Measurements from ENCODE around the gene MPZL1.

MPZL1 gene

DNA sequence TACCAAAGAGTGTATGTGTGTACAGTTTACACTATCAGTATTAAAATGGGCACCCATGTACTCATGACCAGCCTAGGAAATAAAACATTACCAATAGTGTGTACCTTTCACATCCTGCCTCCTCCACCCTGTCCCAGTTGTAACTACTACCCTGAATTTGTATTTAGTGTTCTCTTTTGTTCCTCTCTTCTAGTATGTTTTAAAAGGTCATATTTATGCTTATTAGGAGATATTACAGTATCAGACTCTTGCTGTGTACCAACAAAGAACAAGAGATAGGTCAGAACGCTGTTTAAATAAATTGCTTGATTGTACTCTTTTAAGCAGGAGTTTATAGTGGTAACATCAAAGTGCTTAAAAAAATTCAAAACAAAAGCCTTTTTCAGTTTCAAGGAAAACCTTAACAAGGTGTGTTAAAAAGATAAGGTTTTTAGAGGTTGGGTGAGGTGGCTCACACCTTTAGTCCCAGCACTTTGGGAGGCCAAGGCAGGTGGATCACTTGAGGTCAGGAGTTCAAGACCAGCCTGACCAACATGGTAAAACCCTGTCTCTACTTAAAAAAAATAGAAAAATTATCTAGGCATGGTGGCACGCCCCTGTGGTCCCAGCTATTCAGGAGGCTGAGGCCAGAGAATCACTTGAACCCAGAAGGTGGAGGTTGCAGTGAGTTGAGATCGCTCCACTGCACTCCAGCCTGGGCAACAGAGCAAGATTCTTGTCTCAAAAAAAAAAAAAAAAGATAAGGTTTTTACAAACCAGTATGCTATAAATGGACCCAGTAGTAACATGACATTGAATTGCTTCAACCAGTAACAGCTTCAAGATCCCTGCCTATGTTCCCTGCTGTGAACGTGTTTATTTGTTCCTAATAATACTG, 35.9 kb downstream of the MPZL1 start:
- TF ChIP-seq, protein P1, sequence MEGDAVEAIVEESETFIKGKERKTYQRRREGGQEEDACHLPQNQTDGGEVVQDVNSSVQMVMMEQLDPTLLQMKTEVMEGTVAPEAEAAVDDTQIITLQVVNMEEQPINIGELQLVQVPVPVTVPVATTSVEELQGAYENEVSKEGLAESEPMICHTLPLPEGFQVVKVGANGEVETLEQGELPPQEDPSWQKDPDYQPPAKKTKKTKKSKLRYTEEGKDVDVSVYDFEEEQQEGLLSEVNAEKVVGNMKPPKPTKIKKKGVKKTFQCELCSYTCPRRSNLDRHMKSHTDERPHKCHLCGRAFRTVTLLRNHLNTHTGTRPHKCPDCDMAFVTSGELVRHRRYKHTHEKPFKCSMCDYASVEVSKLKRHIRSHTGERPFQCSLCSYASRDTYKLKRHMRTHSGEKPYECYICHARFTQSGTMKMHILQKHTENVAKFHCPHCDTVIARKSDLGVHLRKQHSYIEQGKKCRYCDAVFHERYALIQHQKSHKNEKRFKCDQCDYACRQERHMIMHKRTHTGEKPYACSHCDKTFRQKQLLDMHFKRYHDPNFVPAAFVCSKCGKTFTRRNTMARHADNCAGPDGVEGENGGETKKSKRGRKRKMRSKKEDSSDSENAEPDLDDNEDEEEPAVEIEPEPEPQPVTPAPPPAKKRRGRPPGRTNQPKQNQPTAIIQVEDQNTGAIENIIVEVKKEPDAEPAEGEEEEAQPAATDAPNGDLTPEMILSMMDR (IDR thresholded peaks at IDR 0.05) = no peak

DNA sequence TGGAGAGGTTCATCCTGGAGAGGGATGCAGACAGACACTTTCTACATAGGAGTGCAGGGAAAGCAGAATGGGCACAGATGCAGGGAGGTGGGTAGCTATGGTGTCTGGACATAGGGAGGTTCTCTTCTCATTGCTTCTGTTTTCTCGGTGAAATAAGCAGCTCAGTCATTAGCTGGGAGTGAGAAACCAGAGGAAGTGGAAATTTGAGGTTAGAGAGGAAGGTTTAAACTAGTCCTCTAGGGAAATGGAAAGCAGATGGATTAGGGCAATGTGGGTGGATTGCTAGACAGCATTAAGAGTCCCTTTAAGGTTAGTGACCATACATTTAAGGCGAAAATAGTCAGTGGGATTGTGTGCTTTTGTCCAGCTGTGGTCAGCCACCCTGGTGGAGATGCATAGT, 39.6 kb downstream of the MPZL1 start:
- TF ChIP-seq, protein P1 (IDR thresholded peaks at IDR 0.05) = no peak

DNA sequence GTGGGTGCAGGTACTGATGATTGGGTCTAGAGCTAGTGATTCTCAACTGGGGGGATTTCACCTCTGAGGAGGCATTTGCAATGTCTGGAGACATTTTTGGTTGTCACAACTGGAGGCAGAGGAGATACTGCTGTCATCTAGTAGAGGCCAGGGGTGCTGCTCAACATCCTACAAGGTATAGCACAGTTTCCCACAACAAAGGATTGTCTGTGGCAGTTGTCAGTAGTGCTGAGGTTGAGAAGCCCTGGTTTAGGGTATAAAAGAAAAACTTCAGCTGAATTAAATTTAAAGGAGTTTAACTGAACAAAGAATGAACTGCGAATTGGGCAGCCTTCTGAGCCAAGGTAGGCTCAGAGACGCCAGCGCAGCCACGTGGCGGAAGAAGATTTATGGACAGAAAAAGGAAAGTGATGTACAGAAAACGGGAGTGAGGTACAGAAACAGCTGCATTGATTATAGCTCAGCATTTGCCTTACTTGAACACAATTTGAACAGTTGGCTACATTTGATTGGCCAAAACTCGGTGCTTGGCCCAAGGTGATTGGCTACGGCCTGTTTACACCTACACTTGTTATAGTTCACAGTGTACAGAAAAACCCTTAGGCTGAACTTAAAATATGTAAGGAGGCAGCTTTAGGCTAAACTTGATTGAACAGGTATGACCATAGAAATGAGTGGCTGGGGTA, 40.4 kb downstream of the MPZL1 start:
- TF ChIP-seq, protein P1 (IDR thresholded peaks at IDR 0.05) = no peak

DNA sequence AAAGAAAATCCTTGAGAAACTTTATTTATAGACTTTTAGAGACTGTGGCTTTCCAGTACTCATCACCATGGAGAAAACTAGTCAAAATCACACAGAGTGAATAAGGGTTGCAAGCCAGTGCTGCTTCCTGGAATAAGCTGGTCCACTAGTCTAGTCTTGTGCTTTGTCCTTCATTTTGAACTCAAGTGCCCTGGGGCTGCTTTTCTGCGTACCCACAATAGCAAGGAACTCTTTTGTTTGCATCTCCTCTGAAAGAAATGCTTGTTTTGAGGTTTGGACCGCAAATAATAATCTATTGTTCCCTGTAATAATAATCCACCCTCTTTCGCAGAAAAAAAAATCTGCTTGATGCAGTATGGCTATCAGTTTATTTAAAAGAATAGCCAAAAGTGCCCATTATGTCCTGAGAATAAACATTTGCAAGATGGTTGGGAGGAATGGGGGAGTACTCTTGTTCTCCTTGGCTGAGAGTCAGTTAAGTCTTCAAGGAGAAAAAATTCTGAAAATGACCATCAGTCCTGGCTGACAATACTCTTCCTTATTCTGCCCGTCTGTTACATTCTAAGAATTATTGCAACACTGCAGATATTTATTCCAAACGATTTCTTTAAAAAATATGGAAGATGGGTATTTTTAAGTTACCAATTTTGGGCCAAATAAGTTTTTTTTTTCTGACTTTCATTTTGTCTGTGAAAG, 41.9 kb downstream of the MPZL1 start:
- TF ChIP-seq, protein P1 (IDR thresholded peaks at IDR 0.05) = no peak

DNA sequence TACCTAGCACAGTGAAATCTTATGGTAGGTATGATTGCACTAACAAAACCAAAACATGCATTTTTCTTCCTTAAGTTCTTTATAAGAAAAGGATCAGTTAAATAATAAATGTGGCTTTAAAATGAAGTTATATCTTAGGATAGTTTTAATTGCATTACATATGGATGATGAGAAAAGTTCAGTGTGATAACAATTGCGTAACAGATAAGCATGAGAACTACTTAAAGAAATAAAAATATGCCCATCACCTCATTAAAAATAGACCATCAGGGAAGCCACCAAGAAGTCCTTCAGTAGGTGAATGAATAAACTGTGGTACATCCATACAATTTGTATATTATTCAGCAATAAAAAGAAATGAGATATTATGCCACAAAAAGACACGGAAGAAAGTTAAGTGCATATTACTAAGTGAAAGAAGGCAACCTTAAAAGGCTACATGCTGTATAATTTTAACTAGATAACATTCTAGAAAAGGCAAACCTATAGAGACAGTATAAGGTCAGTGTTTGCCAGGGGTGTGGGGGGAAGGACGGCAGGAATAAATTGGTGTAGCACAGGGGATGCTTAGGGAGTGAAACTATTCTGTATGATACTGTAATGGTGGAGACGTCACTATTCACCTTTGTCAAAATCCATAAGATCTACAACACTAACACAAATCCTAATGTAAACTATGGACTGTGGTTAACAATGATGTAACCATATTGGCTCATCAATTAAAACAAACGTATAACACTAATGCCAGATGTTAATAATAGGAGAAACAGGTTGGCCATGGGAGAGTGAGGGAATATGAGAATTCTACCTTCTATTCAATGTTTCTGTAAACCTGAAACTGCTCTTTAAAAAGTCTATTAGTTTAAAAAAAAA, 42.9 kb downstream of the MPZL1 start:
- TF ChIP-seq, protein P1 (IDR thresholded peaks at IDR 0.05) = no peak

DNA sequence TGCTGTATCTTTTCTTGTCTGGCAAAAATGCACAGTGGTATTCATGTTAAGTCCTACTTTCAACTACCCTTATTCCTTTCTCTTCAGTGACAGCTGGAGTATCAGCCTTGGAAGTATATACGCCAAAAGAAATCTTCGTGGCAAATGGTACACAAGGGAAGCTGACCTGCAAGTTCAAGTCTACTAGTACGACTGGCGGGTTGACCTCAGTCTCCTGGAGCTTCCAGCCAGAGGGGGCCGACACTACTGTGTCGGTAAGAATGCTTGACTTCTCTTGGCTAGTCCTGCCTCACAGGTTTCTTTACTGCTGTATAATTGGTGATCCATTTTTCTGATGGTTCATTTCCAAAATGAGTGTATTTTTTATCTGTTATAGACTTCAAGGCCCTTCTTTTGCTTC, 43.7 kb downstream of the MPZL1 start:
- TF ChIP-seq, protein P1 (IDR thresholded peaks at IDR 0.05) = no peak

DNA sequence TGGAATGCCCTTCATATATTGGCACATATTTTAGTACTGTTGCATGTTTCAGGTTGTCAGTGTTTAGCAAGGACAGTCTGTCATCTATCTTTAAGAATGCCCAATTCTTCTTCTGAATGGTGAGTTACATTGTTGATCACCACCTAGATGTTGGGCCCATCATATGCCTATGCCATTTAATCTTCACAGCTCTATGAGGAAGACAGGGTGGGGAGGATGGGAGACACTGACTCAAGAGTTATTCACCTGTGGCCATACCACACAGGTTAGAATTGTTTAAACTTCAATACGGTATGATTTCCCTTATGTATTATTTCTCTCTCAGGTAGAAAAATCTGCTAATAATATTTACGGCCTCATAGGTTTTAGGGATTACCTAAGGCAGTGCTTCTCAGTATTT, 44.8 kb downstream of the MPZL1 start:
- TF ChIP-seq, protein P1 (IDR thresholded peaks at IDR 0.05) = no peak

All from LNCAP (cell line).